ENCODE data around the gene DST. TPM values are rescaled to one million over a fixed set of nuclear protein-coding genes. Genes with fewer than 3 reads are reported as not detected.

DST gene
- total RNA-seq, 1 experiment from 2014 or later: 91.9 TPM

- Histone ChIP-seq H4K5ac (ENCODE audit: insufficient read length, low read depth, low read length) (no peak overlapping the region), H3K27me3 (ENCODE audit: insufficient read depth, low read length) (no peaks in the 10 kb centered on the region), H3K4me2 (ENCODE audit: insufficient read depth, insufficient read length, low read length) (no peak overlapping the region), H3K18ac (ENCODE audit: insufficient read length, low read depth, low read length) (no peak overlapping the region), H3T11ph (ENCODE audit: low read length) (no peak overlapping the region), H4K20me1 (ENCODE audit: control insufficient read depth, insufficient read depth, insufficient read length) (no peaks in the 10 kb centered on the region), H2BK15ac (ENCODE audit: low read depth, low read length) (no peak overlapping the region), H3K4me1 (ENCODE audit: insufficient read depth, low read length) (no peaks in the 10 kb centered on the region), H3K79me1 (ENCODE audit: insufficient read depth, low read depth, low read length, poor library complexity, severe bottlenecking) (no peaks in the 10 kb centered on the region), H2BK5ac (ENCODE audit: insufficient read length, low read length) (no peak overlapping the region), H4K91ac (ENCODE audit: insufficient read length, low read depth, low read length) (no peak overlapping the region), H3K14ac (ENCODE audit: insufficient read depth, low read length) (no peak overlapping the region), H3K23ac (ENCODE audit: insufficient read length, low read depth, low read length) (no peak overlapping the region), H2BK12ac (ENCODE audit: insufficient read length, low read depth, low read length) (no peak overlapping the region), H2BK20ac (ENCODE audit: low read depth, low read length, poor library complexity, severe bottlenecking) (no peak overlapping the region), H3K9me3 (ENCODE audit: control insufficient read depth, low read depth, low read length) (no peaks in the 10 kb centered on the region), H3K56ac (ENCODE audit: insufficient read length, low read depth, low read length) (no peak overlapping the region), H2BK120ac (ENCODE audit: low read depth, low read length, poor library complexity, severe bottlenecking) (no peak overlapping the region), H2AK5ac (ENCODE audit: insufficient read length, low read length) (no peak overlapping the region), H3K79me2 (ENCODE audit: insufficient read depth, low read length) (no peaks in the 10 kb centered on the region), H3K27ac (ENCODE audit: insufficient read length, low read depth, low read length) (no peak overlapping the region), H4K8ac (replicated peaks; ENCODE audit: insufficient read length, low read depth, low read length) (no peak overlapping the region), H3K9ac (ENCODE audit: extremely low read depth, insufficient read length, low read length) (no peak overlapping the region), H3K4ac (ENCODE audit: low read depth, low read length) (no peak overlapping the region), H2AFZ (ENCODE audit: low read length) (no peak overlapping the region), H3K23me2 (ENCODE audit: insufficient read length, low read depth, low read length, poor library complexity, severe bottlenecking) (no peaks in the 10 kb centered on the region)
- Mint-ChIP-seq H3K9me3 (no peaks in the 10 kb centered on the region), H3K4me3 (no peak overlapping the region), H3K36me3 (ENCODE audit: insufficient read depth in 1 of 3, low read depth in 3 of 3) (peaks cover 5 to 45% (median 31%) of the 10 kb centered on the region in 3 experiments; a peak in 6 of 7 replicates), H3K27me3 (ENCODE audit: low read depth) (no peaks in the 10 kb centered on the region), H3K4me1 (no peaks in the 10 kb centered on the region; a peak in 2 of 4 replicates), H3K27ac (0 out of 7 replicates have a peak overlapping the region, but pooled peaks of 1 of the 3 experiments have one; percentile 31)
- no peak for DNase-seq
- no CpG with 5 or more reads among the region's 4 CpGs for WGBS (ENCODE audit: extremely low coverage, insufficient read length, low lambda C conversion rate)
- TF ChIP-seq CTCF (conservative IDR thresholded peaks at IDR 0.05): no peak
Measured at GRCh38 chr6:56640374-56640773, 2.3 kb downstream of the DST start.
